Head of caudate nucleus (tissue), 42 donors: Measurements from ENCODE around the gene MYO1A.

ENCODE experiments used
- DNase-seq, 42 donors: peaks; one replicate each; pipeline versions ENCODE4 v3.0.0 to v3.0.0-alpha.2; 2020 to 2021; ENCODE audit warnings: mixed read lengths in 7 of 42
- intact Hi-C: fragments of 100-400 bp; cut with DNase I; formaldehyde crosslinking; loops from one replicate; pipeline ENCODE4 v1.15.0; 2022

MYO1A gene

DNA sequence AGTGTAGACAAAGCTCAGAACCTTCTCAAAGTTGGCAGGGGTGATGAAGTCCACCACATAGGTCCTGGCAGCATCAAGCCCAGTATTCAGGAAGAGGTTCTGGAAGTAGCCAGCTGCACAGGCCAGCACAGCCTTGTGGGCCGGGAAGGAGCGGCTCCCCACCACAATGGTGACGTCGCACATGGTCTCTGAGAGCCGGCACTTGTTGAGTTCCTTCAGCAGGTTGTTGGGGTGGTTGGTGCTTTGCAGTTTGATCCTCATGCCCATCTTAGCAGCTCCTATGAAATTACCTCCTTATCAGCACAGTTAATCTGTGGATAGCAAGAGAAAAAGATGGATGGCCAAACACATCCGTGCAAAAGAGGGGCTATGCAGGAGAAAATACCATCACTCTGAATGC, 45.3 kb downstream of the MYO1A start:
- intact Hi-C loops, result loop anchor here (5.0 kb wide), 1 partner anchor 63 kb away; no protein-coding TSS in a partner anchor

DNA sequence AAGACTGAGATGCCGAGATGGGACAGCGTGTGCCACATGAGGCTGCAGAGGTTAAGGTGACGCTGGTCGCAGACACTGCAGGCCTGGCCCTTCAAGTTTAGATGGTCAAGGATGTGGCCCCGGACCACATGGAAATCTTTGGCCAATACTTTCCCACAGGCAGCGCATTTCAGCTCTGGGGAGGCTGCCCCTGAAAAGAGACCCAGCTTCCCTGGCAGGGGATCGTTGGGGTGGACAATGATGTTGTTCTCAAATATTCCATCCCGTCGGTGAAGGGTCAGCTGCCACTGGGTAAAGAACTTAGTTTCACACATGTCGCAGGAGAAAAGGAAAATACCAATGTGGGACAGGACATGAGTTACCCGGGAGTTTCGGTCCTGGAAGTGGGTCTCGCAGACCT, 46.5 kb downstream of the MYO1A start:
- intact Hi-C loops, result no loop called here

More for the DNA sequence above, 45.3 kb downstream of the MYO1A start:
- no peak for DNase-seq

DNA sequence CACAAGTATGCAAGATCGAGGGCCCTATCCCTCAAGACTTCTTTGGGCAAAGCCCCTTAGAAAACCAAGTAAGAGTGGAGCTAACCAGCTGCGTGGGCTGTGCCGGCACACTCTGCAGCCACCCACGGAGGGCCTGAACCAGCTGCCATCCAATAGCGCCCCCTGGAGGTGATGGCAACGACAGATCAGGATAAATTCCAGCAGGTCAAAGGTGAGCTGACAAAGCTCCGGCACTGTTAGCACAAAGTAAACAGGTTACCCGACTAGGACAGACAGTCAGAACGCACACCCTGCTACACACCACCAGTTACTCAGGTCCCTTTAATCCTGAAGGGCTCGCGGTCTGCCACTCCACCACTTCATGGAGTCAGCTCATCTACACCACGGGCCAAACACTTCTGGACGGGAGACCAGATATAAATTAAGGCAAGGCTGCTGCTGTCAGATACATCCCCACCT, 48.5 kb downstream of the MYO1A start:
- intact Hi-C loops, result no loop called here
- peak in 40 of 42 donors; percentile 14 to 78 (median 56) for DNase-seq

More for the DNA sequence above, 46.5 kb downstream of the MYO1A start:
- no peak for DNase-seq

GRCh38 chr12:57000393-57000792, 49.5 kb downstream of the MYO1A start:
- intact Hi-C loops, result no loop called here
- no peak for DNase-seq

- no peak for DNase-seq
- intact Hi-C loops, result no loop called here
Observed at GRCh38 chr12:56999456-56999855, 50.5 kb downstream of the MYO1A start.

DNA sequence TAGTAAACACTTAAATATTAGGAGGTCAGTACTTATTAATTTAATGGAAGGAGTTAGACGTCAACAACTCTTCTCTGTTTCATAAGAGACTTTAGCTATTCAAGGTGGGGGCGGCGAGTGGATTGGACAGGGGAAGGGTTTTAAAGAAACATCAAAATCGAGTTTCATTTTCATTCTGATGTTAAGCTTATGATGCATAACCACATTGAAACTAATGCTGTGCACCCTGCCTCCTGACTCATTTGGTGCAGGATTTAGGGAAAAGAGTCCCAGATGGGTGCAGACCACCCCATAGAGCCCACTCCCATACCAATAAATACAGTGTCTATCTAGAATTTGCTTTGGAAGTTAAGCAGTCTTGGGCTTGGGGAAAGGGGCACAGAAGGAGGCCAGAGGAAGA, 50.9 kb downstream of the MYO1A start:
- intact Hi-C loops, result no loop called here
- DNase-seq, result no peak

DNA sequence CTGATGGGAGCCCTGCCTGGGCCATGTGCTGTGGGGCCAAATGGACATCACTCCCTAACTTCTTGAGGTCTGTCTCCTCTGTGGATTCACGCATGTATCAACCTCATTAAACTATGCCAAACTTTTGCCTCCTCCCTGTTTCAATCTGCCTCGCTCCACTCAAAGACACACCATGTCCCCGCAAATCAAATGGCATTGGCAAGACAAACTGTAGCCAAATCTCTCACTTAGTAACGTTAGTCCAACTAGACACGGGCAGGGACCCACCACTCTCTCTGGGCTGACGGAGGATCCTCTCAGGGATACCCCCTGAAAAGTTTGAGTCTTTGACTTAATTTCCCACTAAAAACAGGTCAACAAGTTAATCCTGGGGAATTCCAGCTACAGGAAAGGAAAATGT, 51.6 kb downstream of the MYO1A start:
- intact Hi-C loops, result no loop called here

DNA sequence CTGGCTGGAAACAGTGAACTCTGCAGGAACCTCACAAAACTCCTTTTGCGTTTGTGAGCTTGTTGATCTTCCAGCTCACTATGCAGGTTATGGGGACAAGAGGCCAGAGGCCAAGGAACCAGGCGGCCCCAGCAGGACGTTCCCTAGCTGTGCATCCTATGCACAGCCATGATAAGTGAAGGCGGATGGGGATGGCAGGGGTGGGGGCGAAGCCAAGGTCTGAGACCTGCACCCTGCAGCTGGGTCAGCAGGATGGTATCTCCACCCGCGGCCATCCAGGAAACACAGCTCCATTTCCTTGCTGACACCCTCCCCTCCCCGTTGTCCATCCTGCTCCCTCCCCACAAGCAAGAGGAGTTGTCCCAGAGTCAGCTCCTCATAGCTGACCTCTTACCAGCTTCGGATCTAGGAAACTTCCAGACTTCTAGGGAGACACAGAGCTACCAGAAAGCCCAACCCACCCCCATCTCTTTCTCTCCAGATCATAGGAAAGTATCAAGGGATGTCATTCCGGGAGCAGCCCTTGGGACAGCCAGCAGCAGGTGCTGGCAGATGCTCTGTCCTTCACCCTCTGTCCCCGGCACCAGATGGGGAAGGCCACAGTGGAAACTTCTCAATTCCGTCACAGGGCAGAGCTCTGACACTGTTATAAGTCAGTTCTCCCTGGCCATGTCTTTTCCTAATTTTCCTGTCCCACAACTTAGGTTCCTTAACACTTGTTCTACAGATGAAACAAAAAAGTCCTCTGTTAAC, 53.0 kb downstream of the MYO1A start:
- intact Hi-C loops, result no loop called here
- DNase-seq, result peak in 2 of 42 donors; percentile 14 to 17

More for the DNA sequence above, 51.6 kb downstream of the MYO1A start:
- DNase-seq, result no peak

DNA sequence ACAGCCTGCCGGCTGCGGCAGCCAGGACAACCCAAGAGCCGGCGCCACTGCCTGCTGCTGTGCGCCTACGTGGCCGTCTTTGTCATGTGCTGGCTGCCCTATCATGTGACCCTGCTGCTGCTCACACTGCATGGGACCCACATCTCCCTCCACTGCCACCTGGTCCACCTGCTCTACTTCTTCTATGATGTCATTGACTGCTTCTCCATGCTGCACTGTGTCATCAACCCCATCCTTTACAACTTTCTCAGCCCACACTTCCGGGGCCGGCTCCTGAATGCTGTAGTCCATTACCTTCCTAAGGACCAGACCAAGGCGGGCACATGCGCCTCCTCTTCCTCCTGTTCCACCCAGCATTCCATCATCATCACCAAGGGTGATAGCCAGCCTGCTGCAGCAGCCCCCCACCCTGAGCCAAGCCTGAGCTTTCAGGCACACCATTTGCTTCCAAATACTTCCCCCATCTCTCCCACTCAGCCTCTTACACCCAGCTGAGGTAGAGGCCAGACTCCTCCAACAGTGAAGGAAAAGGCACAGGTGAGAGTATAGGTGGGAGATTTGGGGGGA, 53.9 kb downstream of the MYO1A start:
- peak in 2 of 42 donors; percentile 21 to 29 for DNase-seq
- intact Hi-C loops, result no loop called here

- DNase-seq, result peak in 2 of 42 donors; percentile 27 to 33
- intact Hi-C loops, result no loop called here
Observed at GRCh38 chr12:56995201-56995929, 54.6 kb downstream of the MYO1A start.

GRCh38 chr12:56994231-56994746, 55.6 kb downstream of the MYO1A start:
- DNase-seq, result peak in 2 of 42 donors; percentile 17 to 27
- intact Hi-C loops, result no loop called here

- DNase-seq, result peak in 2 of 42 donors; percentile 26 to 29
- intact Hi-C loops, result no loop called here
Observed at GRCh38 chr12:56993346-56993745, 56.6 kb downstream of the MYO1A start.

DNA sequence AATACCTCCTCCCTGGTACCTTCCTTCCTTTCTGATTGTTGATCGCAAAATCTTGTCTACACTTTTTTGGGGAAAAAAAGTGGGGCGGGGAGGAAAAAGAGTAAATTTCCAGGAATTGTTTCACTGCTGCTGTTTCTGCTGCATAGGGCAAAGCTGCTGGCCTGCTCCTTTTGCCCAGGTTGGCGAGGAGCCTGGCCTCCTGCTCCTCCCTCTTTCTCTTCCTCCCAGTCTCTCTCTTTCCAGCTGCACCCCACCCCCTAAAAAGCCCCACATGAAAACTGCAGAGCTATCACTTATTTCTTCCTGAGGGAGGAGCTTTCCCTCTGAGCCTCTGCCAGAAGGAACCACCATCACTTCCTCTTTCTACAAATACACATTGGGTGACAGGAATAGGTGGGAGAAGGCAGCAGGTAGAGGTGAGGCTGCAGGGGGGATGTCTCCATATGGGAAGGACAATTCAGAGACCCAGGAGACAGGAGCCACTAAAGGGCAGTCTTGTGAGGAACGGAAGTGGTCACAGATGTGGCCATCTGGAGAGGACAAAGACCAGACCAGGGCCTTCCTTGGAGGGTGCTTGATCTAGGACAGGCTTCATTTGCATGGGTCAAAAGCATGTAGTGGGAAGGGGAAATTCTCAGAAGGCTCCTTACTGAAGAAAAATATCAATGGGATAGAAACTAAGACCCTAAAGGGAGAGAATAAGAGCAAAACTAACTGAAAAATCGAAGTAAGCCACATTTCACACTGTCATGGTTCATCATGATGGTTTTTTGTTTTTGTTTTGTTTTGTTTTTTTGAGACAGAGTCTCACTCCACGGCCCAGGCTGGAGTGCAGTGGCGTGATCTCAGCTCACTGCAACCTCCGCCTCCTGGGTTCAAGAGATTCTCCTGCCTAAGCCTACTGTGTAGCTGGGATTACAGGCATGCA, 58.3 kb downstream of the MYO1A start:
- DNase-seq, result peak in 27 of 42 donors; percentile 10 to 57 (median 34)
- intact Hi-C loops, result no loop called here

GRCh38 chr12:56990648-56991318, 59.1 kb downstream of the MYO1A start:
- intact Hi-C loops, result no loop called here
- DNase-seq, result peak in 2 of 42 donors; percentile 33

- DNase-seq, result no peak
- intact Hi-C loops, result no loop called here
Observed at GRCh38 chr12:56989861-56990610, 59.9 kb downstream of the MYO1A start.

DNA sequence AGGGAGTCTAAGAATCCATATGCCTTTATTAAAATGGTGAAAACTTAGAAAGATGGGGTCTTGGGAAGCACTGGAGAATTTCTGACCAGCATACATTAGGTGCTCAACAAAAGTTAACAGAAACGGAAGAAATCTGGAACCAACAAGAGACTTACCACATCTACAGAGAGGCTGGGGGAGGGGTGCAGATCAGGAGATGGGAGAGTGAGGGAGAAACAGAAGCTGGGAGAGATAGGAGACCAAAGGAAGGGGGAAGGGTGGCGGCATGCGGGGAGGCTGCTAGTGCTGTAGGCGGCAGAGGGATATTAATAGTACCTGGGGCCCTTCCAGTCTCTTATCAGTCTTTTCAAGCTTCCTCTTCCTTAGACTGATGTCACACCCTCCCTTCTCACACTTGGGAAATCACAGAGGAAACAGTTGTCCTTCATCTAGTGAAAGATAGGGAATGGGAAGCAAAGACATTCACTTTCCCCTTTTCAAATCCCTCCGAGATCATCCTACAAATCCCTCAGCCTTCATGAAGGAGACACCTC, 61.7 kb downstream of the MYO1A start:
- peak in 7 of 42 donors; percentile 12 to 53 (median 24) for DNase-seq

DNA sequence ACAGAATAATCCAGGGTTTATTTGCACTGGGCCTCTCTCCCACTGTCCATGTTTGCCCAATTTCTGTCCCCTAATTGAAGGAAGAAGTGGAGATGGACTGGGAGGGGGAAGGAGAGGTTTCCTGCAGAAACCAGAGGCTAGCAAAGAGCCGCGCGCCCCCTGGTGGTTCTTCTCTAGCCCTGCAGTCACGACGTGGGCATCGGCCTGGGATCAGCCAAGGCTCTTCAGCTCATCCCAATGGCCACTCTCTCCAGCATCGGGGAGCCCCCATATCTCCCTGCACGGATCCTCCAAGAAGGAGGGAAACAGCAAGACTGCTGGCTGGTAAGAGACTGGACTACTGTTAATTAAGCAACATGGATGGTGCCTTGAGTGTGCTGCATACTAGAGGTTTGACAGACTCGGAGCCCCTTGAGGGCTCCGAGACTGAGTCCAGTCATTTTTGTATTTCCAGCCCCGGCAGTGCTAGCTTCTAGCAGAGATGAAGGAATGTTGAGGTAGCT, 62.3 kb downstream of the MYO1A start:
- intact Hi-C loops, result loop anchor here (2.0 kb wide), 1 partner anchor 229 kb away; no protein-coding TSS in a partner anchor
- peak; percentile 69 to 94 (median 86) for DNase-seq

More for the DNA sequence above, 61.7 kb downstream of the MYO1A start:
- intact Hi-C loops, result no loop called here
